Prostate gland (tissue), 2 donors: ENCODE data around the gene PALLD.
"Not testable (repeated sequence)": the region's sequence is repeated elsewhere in the genome, so short reads cannot be mapped to it uniquely, and the experiment has no call there.

Experiments used
- POLR2A ChIP-seq: fragments of 450-650 bp; IDR thresholded peaks from one replicate; pipeline ENCODE4 v1.6.1; 2016; ENCODE audit warnings: antibody characterized with exemption, mild to moderate bottlenecking
- POLR2AphosphoS5 ChIP-seq: sonication (generic); formaldehyde crosslinking; IDR thresholded peaks from one replicate; pipeline ENCODE4 v1.6.1; 2017; ENCODE audit warnings: antibody characterized with exemption
- TF ChIP-seq, protein P1 (sequence below), 4 experiments: fragments of 200-600 bp in 2 of 4; fragments of 450-650 bp in 2 of 4; sonication (generic) in 2 of 4; IDR thresholded peaks; 1 replicate in 3 of 4; 2 replicates in 1 of 4; pipeline ENCODE4 v1.5.1; 2016 to 2019; ENCODE audit warnings: antibody characterized with exemption in 4 of 4, mild to moderate bottlenecking in 2 of 4, moderate library complexity in 2 of 4

DNA sequence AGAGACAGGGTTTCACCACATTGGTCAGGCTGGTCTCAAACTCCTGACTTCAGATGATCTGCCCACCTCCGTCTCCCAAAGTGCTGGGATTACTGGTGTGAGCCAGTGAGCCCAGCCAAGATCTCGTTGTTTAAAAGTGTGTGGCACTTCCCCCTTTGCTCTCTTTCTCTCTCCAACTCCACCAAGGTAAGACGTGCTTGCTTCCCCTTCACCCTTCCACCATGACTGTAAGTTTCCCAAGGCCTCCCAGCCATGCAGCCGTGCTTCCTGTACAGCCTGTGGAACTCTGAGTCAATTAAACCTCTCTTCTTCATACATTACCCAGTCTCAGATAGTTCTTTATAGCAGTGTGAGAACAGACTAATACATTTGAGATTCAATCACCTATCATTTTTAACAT lies 309.4 kb downstream of the PALLD start:
- TF ChIP-seq POLR2AphosphoS5, POLR2A: not testable (repeated sequence)
- TF ChIP-seq, protein P1, sequence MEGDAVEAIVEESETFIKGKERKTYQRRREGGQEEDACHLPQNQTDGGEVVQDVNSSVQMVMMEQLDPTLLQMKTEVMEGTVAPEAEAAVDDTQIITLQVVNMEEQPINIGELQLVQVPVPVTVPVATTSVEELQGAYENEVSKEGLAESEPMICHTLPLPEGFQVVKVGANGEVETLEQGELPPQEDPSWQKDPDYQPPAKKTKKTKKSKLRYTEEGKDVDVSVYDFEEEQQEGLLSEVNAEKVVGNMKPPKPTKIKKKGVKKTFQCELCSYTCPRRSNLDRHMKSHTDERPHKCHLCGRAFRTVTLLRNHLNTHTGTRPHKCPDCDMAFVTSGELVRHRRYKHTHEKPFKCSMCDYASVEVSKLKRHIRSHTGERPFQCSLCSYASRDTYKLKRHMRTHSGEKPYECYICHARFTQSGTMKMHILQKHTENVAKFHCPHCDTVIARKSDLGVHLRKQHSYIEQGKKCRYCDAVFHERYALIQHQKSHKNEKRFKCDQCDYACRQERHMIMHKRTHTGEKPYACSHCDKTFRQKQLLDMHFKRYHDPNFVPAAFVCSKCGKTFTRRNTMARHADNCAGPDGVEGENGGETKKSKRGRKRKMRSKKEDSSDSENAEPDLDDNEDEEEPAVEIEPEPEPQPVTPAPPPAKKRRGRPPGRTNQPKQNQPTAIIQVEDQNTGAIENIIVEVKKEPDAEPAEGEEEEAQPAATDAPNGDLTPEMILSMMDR (IDR thresholded peaks at IDR 0.05): not testable (repeated sequence)
